ENCODE results near the gene EFEMP2. TPM values are rescaled to one million over a fixed set of nuclear protein-coding genes. Genes with fewer than 3 reads are reported as not detected.

The EFEMP2 gene
- total RNA-seq, 1 experiment from 2014 or later: 3.4 TPM

GRCh38 chr11:65883058-65883761, 10.6 kb upstream of the EFEMP2 start:
- DNase-seq: no peak
- Mint-ChIP-seq H3K4me1 (ENCODE audit: low read depth, unreplicated experiment) (peaks cover 15% of the 10 kb centered on the region), H3K27ac (ENCODE audit: unreplicated experiment) (no peak overlapping the region), H3K27me3 (ENCODE audit: unreplicated experiment) (no peaks in the 10 kb centered on the region), H3K36me3 (ENCODE audit: insufficient read depth, unreplicated experiment) (peaks cover 42% of the 10 kb centered on the region), H3K4me3 (ENCODE audit: low read depth, unreplicated experiment) (no peak overlapping the region), H3K9me3 (ENCODE audit: low read depth, unreplicated experiment) (no peaks in the 10 kb centered on the region)
- CTCF ChIA-PET: interaction anchor here (1.4 to 2.3 kb wide), 2 partner anchors 105 to 138 kb away, joined by 3 to 14 read pairs; no protein-coding TSS in a partner anchor
- no TSS peak for BruUV-seq (replicated peaks)
- intact Hi-C loops (cut with micrococcal nuclease; ENCODE audit: unreplicated experiment): loop anchor here (10.0 kb wide), 1 partner anchor 102 kb away; no protein-coding TSS in a partner anchor
- TF ChIP-seq CTCF (IDR thresholded peaks at IDR 0.05; ENCODE audit: unreplicated experiment): no peak

- no peak overlapping the region for H3K4me3 Mint-ChIP-seq (ENCODE audit: low read depth, unreplicated experiment)
- no peak for TF ChIP-seq CTCF (IDR thresholded peaks at IDR 0.05; ENCODE audit: unreplicated experiment)
- peaks cover 13% of the 10 kb centered on the region for H3K4me1 Mint-ChIP-seq (ENCODE audit: low read depth, unreplicated experiment)
- no peaks in the 10 kb centered on the region for H3K27me3 Mint-ChIP-seq (ENCODE audit: unreplicated experiment)
- DNase-seq: no peak
- peaks cover 39% of the 10 kb centered on the region for H3K36me3 Mint-ChIP-seq (ENCODE audit: insufficient read depth, unreplicated experiment)
- no TSS peak for BruUV-seq (replicated peaks)
- H3K9me3 Mint-ChIP-seq (ENCODE audit: low read depth, unreplicated experiment): no peaks in the 10 kb centered on the region
- intact Hi-C loops (cut with micrococcal nuclease; ENCODE audit: unreplicated experiment): loop anchor here (10.0 kb wide), 1 partner anchor 102 kb away; no protein-coding TSS in a partner anchor
- CTCF ChIA-PET: interaction anchor here (0.5 kb wide), 1 partner anchor 76 kb away, joined by 7 read pairs; no protein-coding TSS in a partner anchor
- no peak overlapping the region for H3K27ac Mint-ChIP-seq (ENCODE audit: unreplicated experiment)
Measured at GRCh38 chr11:65882120-65883057, 9.8 kb upstream of the EFEMP2 start.

- no peak overlapping the region for H3K27ac Mint-ChIP-seq (ENCODE audit: unreplicated experiment)
- no peak overlapping the region for H3K4me3 Mint-ChIP-seq (ENCODE audit: low read depth, unreplicated experiment)
- DNase-seq: no peak
- TF ChIP-seq CTCF (IDR thresholded peaks at IDR 0.05; ENCODE audit: unreplicated experiment): no peak
- BruUV-seq (replicated peaks): no TSS peak
- H3K27me3 Mint-ChIP-seq (ENCODE audit: unreplicated experiment): no peaks in the 10 kb centered on the region
- CTCF ChIA-PET: no interaction called here
- H3K36me3 Mint-ChIP-seq (ENCODE audit: insufficient read depth, unreplicated experiment): peaks cover 29% of the 10 kb centered on the region
- no peaks in the 10 kb centered on the region for H3K4me1 Mint-ChIP-seq (ENCODE audit: low read depth, unreplicated experiment)
- intact Hi-C loops (cut with micrococcal nuclease; ENCODE audit: unreplicated experiment): loop anchor here (10.0 kb wide), 1 partner anchor 104 kb away; no protein-coding TSS in a partner anchor
- H3K9me3 Mint-ChIP-seq (ENCODE audit: low read depth, unreplicated experiment): no peaks in the 10 kb centered on the region
Measured at GRCh38 chr11:65880844-65881421, 8.3 kb upstream of the EFEMP2 start.

DNA sequence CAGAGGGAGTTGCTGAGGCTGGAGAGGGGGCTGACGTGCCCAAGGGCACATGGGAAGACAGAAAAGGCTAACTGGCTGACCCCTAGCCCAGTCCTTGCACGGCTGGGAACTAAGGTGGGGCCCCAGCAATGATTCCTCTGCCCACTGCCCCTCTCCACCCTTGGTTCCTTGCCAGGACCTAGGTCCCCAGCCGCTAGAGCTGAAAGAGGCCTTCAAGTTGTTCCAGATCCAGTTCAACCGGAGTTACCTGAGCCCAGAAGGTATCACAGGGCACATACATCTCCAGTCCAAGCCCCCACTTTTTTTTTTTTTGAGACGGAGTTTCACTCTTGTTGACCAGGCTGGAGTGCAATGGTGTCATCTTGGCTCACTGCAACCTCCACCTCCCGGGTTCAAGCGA, 7.4 kb upstream of the EFEMP2 start:
- Mint-ChIP-seq H3K4me1 (ENCODE audit: low read depth, unreplicated experiment) (no peaks in the 10 kb centered on the region), H3K4me3 (ENCODE audit: low read depth, unreplicated experiment) (no peak overlapping the region), H3K36me3 (ENCODE audit: insufficient read depth, unreplicated experiment) (peaks cover 25% of the 10 kb centered on the region), H3K27me3 (ENCODE audit: unreplicated experiment) (no peaks in the 10 kb centered on the region), H3K9me3 (ENCODE audit: low read depth, unreplicated experiment) (no peaks in the 10 kb centered on the region), H3K27ac (ENCODE audit: unreplicated experiment) (no peak overlapping the region)
- BruUV-seq (replicated peaks): no TSS peak
- intact Hi-C loops (cut with micrococcal nuclease; ENCODE audit: unreplicated experiment): loop anchor here (10.0 kb wide), 1 partner anchor 105 kb away; no protein-coding TSS in a partner anchor
- CTCF ChIA-PET: no interaction called here
- no peak for DNase-seq
- no peak for TF ChIP-seq CTCF (IDR thresholded peaks at IDR 0.05; ENCODE audit: unreplicated experiment)
